ENCODE data around the gene ROR2.

ROR2 gene

DNA sequence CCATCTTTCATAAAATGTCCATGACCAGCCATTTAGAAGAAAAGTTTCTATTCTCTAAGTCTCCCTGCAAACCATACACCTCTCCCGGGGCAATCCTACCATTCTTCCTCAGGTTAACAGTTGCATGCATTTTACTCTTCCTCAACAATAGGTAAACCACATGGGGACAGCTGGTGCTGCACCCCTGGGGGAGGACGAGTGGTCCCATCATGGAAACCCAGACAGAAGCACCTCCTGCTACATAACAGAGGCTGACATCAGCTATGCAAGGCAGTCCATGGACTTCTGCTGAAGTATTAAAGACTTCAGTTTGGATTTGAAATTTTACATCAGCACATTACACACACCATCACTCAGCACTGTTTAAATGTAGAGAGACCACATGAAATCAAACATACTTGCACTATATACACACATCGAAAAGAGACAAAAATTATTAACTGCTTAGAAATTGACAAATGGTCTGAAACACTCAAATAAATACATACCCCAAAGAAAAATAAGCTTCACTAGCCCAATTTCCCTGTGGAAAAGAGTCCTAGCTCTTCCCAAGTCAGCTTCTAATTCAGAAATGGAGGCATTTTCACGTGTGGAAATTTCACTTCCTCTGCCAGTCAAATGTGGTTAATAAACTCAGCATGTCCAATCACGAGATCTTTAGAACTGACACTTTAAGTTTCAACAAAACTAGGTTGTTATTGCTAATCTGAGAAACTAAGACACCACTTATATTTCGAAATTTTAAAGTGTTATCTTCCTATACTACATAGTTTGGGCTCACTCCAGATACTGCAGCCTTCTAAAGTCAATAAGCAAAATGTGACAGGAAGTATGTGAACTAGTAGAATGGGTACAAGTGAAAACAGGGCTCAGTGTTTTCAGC is 173.4 kb downstream of the ROR2 start:
- no peak for TF ChIP-seq CTCF (IDR thresholded peaks at IDR 0.05; ENCODE audit: borderline replicate concordance, insufficient read depth, low read depth, low read length)
- H3K4me3 ChIP-seq (ENCODE audit: low read depth, low read length) = no peak overlapping the region

DNA sequence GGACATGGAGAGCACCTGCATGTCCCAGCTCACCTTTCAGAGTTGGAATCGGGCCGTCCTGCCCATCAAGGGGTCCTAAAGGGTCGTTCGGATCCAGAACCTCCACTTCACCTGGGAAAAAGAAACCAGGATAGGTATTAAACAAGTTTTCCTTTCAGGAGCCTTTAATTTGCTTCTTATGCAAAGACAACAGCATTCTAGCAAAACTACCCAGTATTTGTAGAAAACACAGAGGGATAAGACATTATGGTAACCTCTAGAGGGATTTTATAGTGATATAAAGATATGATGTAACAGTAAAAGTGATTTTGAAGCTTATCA is 174.4 kb downstream of the ROR2 start:
- no peak for TF ChIP-seq CTCF (IDR thresholded peaks at IDR 0.05; ENCODE audit: borderline replicate concordance, insufficient read depth, low read depth, low read length)
- no peak overlapping the region for H3K4me3 ChIP-seq (ENCODE audit: low read depth, low read length)

- no peak overlapping the region for H3K4me3 ChIP-seq (ENCODE audit: low read depth, low read length)
- peak; percentile 91 for TF ChIP-seq CTCF (IDR thresholded peaks at IDR 0.05; ENCODE audit: borderline replicate concordance, insufficient read depth, low read depth, low read length)
Observed at GRCh38 chr9:91775011-91775707, 174.9 kb downstream of the ROR2 start.

GRCh38 chr9:91773156-91773555 is 176.9 kb downstream of the ROR2 start:
- no peak for TF ChIP-seq CTCF (IDR thresholded peaks at IDR 0.05; ENCODE audit: borderline replicate concordance, insufficient read depth, low read depth, low read length)
- H3K4me3 ChIP-seq (ENCODE audit: low read depth, low read length) = no peak overlapping the region

GRCh38 chr9:91771864-91772263 is 178.2 kb downstream of the ROR2 start:
- no peak for TF ChIP-seq CTCF (IDR thresholded peaks at IDR 0.05; ENCODE audit: borderline replicate concordance, insufficient read depth, low read depth, low read length)
- H3K4me3 ChIP-seq (ENCODE audit: low read depth, low read length) = no peak overlapping the region

GRCh38 chr9:91771027-91771426 is 179.0 kb downstream of the ROR2 start:
- TF ChIP-seq CTCF (IDR thresholded peaks at IDR 0.05; ENCODE audit: borderline replicate concordance, insufficient read depth, low read depth, low read length) = no peak
- no peak overlapping the region for H3K4me3 ChIP-seq (ENCODE audit: low read depth, low read length)

- no peak for TF ChIP-seq CTCF (IDR thresholded peaks at IDR 0.05; ENCODE audit: borderline replicate concordance, insufficient read depth, low read depth, low read length)
- H3K4me3 ChIP-seq (ENCODE audit: low read depth, low read length) = no peak overlapping the region
Observed at GRCh38 chr9:91770229-91770628, 179.8 kb downstream of the ROR2 start.

Data from GM12875 (cell line).